Activated CD8-positive, alpha-beta memory T cell treated with anti-CD3 and anti-CD28 coated beads, Interleukin-2, amount 50 U/mL, for 1 hour (primary cell): ENCODE data around the gene TMEM151B.
"Not testable (repeated sequence)": the region's sequence is repeated elsewhere in the genome, so short reads cannot be mapped to it uniquely, and the experiment has no call there.

Experiments
- DNase-seq: peaks from one replicate; pipeline ENCODE4 v3.0.0-alpha.2; 2020; ENCODE audit errors: extremely low read depth

The TMEM151B gene

DNA sequence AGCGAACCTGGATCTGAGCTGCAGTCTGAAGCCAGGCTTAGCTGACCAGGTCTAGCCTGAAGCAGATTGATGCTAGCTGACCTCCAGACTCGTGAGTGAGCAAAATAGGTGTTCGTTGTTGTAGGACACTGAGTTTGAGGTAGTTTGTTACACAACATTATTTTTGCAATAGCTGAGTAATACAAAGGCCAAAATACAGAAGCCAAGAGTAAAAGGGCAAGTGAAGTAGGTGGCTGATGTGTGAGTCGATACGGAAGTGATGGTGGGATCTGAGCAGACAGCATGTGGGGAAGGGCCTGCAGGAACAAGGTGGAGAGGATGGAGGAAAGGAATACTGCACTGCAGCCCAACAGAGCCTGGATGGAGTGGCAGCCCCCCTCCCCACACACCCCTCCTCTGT lies 63.7 kb downstream of the TMEM151B start:
- DNase-seq: no peak

DNA sequence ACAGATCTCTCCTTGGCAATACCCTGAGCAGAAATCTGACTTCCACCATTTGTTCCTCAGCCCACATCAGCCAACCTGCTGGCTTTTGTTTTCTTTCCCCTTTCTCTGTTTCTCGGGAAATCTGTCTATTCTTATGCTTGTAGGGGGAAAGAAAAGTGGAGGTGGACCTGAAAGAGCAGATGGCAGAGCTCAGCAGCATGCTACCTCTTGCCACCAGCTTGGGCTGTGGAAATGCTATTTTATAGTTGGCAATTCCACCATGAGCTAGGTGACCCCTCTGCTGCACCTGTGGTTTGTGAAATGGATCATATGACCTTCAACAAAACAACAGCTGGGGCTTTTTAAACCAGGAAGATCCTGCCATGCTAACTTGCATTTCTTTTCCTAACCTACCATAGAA lies 65.4 kb downstream of the TMEM151B start:
- DNase-seq: no peak

DNA sequence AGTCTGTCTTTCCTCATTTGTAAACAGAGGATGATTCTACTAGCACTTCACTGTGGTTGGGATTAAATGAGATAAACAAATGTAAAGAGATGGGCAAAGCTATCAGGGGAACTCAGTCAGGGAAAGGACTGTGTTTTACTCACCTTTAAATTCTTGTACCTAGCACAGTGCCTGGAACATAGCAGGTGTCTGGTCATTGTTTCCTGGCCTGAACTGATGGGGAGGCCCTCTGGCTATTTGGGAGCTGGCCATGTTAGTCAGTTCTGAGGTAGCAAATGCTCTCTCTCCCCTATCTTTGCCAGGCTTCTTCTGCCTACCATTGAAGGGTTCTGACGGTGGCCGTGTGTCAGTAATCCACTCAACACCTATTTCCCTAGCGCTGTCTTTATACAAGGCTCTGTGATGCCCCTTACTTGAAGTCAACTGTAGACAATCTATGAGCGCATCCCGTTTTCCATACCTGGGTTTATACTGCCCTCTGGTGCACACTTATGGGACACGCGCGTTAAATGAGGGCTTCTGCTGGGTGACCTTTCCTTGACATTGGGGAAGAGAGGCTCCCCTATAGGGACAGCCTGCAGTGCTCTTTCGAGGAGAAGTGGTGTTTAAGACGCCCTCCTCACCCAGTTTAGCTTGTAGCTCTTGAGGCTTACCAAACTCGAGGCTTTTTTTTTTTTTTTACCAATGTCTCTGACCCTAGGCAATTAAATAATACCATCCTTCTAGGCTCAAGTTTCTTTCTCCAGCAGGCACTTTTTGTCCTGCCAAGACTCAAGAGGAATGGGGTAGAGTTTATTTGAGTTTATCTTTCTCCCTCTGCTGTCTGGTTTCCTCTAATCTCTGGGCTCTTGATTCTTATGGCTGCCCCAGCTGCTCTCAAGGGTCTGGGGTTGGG lies 68.2 kb downstream of the TMEM151B start:
- peak; percentile 23 for DNase-seq

DNA sequence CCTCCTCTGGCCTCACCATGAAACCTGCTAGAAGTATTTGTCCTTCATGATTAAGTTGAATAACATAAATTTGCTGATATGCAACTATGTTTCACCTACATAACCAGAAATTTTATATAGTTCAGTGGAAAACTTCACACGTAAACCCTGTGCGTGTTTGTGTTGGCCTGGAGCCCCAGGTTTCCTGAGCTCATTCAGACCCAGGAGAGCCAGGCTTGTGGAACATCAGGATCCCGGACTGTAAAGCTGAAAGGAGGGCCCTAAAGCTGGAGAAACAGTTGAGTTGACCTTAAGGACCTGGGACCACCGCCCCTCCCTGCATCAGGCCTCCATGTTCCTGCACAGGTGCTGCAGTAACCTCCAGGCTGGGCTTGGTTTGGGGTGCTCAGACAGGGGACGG lies 69.1 kb downstream of the TMEM151B start:
- no peak for DNase-seq

DNA sequence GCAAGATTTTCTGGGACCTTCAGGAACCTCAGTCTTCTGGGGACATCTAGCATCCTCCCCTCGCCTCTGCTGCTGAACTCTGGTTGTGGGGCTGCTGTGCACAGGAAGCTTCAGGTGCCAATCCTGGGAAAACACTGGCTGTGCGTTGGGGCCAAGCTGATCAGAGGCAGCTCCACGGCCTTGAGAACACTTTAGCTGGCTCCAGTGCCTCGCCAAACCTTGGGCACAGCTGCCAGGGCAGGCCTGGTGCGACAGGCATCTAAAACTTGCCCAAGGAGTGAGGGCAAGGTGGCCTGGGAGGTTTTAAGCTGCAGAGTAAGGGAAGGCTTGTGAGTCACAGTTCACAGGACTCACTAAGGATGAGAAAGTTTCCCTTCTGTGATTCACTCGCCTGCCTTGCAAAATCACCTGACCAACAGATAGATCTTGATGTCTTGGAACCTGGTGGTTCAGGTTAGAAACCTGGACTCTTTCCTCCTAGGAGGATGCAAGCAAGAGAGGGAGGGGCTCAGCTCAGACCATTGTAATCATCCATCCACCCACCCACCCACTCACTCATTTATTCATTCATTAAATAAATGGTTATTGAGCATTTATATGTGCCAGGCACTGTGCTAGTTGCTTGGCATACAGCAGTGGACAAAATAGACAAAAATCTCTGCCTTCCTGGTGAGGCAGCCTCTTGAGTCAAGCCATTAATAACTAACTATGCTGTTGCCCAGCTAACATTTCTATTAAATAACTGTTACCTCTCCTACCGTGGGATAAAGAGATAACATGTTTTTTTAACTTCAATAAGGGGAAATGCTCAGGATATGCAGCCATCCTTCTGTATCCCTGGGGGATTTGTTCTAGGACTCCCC lies 69.7 kb downstream of the TMEM151B start:
- DNase-seq: no peak

DNA sequence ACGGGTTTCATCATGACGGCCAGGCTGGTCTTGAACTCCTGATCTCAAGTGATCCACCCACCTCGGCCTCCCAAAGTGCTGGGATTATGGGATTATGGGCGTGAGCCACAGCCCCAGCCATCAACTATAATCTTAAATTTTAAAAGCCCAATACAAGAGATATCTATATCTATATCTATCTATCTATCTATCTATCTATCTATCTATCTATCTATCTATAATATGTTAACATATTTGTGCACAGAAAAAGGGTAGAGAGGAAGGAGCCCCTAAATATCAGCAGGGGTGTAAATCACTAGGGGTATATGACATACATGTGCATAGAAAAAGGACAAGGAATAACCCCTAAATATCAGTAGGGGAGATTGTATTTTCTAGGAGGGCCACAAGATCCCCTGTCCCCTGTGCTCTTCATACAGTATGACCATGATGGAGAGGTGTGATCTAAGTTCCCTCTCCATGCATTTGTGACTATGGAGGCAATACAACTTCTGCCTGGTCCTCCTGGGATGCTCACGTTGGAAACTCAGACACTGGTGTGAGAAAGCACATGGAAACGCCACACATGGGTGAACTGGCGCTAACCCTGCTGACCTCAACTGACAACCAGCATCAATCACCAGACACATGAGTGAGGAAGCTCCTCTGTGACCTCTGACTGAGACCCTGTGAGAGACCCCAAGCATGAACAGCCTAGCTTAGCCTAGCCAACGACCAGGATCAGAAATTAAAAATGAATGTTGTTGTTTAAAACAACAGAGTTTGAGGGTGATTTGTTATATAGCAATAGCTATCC lies 71.0 kb downstream of the TMEM151B start:
- no peak for DNase-seq

DNA sequence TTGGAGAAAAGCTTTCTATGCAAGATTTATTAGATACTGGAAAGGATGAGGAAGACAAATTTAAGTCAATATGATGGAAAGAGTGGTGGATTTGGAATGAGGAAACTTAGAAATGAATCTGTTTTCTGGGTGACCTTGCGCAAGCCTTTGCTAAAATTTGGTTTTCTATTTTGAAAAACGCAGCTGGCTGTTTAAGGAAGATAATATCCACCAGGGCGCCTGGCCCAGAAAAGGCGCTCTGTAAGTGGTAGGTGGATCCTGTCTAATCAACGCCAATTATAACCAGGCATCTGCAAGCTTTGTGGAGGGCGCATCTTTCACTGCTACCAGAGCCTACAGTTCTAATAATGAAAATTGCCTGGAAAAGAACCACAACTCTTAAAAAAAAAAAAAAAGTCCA lies 71.8 kb downstream of the TMEM151B start:
- DNase-seq: no peak

DNA sequence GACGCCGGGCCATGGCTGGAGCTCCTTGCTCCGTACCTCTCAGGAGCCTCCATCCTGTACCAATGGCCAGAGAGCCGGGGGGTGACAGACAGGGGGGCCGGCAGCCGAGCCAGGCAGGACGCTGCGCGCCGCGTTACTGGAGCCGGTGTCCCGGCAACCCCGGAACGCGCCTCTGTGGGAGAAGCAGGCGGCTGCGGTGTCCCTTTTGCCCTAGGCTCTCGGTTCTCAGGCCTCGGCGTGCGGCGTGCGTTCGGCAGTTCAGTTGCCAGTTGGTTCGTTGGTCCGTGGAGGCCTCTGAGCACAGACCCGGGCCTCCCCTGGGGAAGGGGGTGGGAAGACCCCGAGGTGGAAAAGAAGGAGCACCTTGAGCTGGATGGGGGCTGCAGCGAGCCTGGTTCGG lies 72.2 kb downstream of the TMEM151B start, which contains the start of gene SPATS1:
Gene SPATS1 (plus strand): TSS at position 162 of the 400 bp plus-strand sequence. CDS start 446 bp downstream, outside the sequence.
- DNase-seq: no peak

DNA sequence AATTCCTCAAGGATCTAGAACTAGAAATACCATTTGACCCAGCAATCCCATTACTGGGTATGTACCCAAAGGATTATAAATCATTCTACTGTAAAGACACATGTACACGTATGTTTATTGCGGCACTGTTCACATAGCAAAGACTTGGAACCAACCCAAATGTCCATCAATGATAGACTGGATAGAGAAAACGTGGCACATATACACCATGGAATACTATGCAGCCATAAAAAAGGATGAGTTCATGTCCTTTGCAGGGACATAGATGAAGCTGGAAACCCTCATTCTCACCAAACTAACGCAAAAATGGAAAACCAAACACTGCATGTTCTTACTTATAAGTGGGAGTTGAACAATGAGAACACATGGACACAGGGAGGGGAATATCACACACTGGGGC lies 76.6 kb downstream of the TMEM151B start:
- not testable (repeated sequence) for DNase-seq

DNA sequence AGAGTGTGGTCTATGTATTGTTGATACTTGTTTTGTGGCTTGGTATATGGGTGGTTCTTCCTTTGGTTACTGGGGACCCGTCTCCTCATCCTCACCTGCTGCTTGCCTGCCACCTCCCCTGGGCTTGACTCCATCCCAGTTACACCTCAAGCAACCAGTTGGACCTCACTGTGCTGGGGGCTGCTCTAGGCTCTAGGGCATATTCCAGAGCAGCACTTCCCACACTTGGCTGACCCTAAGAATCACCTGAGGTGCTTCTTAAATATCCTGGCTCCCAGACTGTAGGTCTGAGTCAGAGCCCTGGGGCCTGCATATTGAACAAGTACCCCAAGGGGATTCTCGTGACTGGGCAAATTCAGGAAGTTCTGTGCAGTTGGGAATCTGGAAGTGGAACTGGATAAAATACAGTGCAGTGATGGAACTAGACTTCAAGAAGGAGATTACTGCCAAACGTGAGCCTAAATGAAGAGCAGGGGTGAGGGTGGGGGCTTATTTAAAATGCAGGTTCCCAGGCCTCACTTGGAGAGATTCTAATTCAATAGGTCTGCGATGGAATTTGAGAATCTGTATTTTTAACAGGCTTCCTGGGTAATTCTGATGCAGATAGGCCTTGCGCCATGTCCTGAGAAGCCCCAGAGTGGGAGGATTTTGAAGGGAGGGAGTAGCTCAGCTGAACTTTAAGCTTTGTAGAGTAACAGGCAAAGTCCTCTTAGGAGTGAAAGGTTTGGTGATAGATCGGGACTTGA lies 79.8 kb downstream of the TMEM151B start:
- no peak for DNase-seq

DNA sequence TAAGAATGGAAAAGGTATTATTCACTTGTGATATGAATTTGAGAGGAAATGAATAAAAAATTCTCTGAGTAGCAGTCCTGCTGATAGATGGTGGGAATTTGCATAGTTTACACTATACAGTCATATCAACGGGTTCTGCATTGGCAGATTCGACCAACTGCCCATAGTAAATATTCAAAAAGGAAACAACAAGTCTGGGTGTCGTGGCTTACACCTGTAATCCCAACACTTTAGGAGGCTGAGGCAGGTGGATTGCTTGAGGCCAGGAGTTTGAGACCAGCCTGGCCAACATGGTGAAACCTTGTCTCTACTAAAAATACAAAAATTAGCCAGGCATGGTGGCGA lies 80.4 kb downstream of the TMEM151B start:
- not testable (repeated sequence) for DNase-seq

DNA sequence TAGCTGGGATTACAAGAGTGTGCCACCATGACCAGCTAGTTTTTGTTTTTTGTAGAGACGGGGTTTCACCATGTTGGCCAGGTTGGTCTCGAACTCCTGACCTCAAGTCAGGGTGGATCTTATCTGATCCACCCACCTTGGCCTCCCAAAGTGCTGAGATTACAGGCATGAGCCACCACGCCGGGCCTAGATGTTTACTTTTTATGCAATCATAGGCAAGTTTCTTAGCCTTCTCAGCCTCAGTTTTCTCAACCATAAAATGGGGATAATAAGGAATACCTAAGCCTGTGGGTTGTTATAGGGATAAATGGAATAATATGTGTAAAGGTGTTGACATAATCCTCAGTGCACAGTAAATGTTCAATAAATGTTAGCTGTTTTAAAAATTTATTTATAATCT lies 82.0 kb downstream of the TMEM151B start:
- DNase-seq: no peak

DNA sequence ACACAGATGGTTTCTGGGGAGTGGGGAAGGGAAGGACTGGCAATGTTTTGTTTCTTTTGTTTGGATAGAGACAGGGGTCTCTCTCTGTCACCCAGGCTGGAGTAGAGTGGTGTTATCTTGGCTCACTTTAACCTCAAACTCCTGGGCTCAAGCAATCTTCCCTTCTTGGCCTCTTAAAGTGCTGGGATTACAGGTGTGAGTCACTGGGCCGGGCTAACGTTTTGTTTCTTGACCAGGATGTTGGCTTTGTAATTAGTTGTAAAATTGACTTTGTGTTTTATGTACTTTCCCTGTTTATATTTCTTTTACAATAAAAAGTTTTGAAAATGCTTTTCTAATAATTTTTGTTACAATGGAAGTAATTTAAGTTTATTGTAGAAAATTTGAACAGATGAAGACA lies 83.1 kb downstream of the TMEM151B start:
- no peak for DNase-seq

DNA sequence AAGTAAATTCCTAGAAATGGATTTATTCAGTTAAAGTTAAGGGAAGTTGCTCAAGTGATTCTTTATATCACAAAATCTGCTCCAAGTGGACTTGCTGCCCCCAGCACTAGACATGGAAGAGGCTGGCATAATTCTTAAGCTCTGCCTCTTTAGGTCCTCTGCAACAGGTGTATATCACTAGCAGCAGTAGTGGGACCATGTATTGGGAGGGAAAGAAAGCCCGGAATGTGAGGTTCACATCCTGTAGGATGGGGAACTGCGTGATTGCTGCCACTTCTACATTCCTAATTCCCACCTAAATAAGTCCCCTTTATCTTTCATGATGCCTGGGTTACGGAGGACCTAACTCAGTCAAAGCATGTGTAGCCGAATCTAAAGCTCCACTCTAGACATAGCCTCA lies 85.4 kb downstream of the TMEM151B start:
- DNase-seq: no peak

DNA sequence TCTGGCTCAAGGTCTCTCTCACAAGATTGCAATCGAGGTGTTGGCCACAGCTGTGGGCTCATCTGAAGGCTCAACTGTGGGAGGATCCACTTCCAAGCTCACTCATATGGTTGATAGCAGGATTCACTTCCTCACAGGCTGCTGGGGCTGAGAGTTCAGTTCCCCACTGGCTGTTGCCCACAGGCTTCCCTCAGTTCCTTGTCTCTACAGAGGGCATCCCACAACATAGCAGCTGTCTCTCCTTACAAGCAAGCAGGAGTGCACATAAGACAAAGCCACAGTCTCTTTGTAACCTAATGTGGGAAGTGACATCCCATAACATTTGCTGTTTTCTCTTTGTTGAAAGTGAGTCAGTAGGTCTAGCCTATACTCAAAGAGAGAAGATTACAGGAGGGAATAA lies 86.2 kb downstream of the TMEM151B start:
- no peak for DNase-seq
